Trophoblast cell (in vitro differentiated cells and primary cell): ENCODE data around the gene TECTA.

Experiments used
- DNase-seq, 2 donors: peaks; one replicate each; pipeline ENCODE4 v3.0.0-alpha.2; 2016
- H2AFZ ChIP-seq: 2 replicates; pipeline ENCODE4 v1.6.1; 2013; ENCODE audit warnings: low read length, moderate library complexity, mild to moderate bottlenecking; ENCODE audit not compliant: insufficient read depth, poor library complexity
- H2AK5ac ChIP-seq: 2 replicates; pipeline ENCODE4 v1.6.1; 2013; ENCODE audit warnings: mild to moderate bottlenecking, low read length
- H2BK120ac ChIP-seq: 2 replicates; pipeline ENCODE4 v1.6.1; 2013; ENCODE audit warnings: low read length, mild to moderate bottlenecking, moderate library complexity; ENCODE audit not compliant: insufficient read depth, poor library complexity
- H2BK12ac ChIP-seq: 2 replicates; pipeline ENCODE4 v1.6.1; 2013; ENCODE audit warnings: mild to moderate bottlenecking, low read length, moderate library complexity
- H2BK5ac ChIP-seq: 2 replicates; pipeline ENCODE4 v1.6.1; 2013; ENCODE audit warnings: low read length, low read depth, moderate library complexity, mild to moderate bottlenecking; ENCODE audit not compliant: poor library complexity
- H3K14ac ChIP-seq: 2 replicates; pipeline ENCODE4 v1.6.1; 2013; ENCODE audit warnings: mild to moderate bottlenecking, low read length
- H3K18ac ChIP-seq: 2 replicates; pipeline ENCODE4 v1.6.1; 2013; ENCODE audit warnings: mild to moderate bottlenecking, low read length
- H3K23ac ChIP-seq: 2 replicates; pipeline ENCODE4 v1.6.1; 2013; ENCODE audit warnings: low read length
- H3K27ac ChIP-seq: 2 replicates; pipeline ENCODE4 v1.5.1; 2013; ENCODE audit warnings: low read depth, mild to moderate bottlenecking, inconsistent platforms, low read length, moderate library complexity
- H3K27me3 ChIP-seq: 2 replicates; pipeline ENCODE4 v1.6.1; 2013; ENCODE audit warnings: inconsistent platforms, mild to moderate bottlenecking, low read length, moderate library complexity; ENCODE audit not compliant: insufficient read depth
- H3K36me3 ChIP-seq, 2 experiments: 1 replicate in 1 of 2; 2 replicates in 1 of 2; pipeline ENCODE4 v1.6.1; 2013; ENCODE audit warnings: low read length in 2 of 2, mild to moderate bottlenecking in 2 of 2, moderate library complexity in 1 of 2; ENCODE audit not compliant: insufficient read depth in 2 of 2, control insufficient read depth in 1 of 2
- H3K4ac ChIP-seq: 2 replicates; pipeline ENCODE4 v1.6.1; 2013; ENCODE audit warnings: low read depth, mild to moderate bottlenecking, low read length, moderate library complexity
- H3K4me1 ChIP-seq, 2 experiments: 1 replicate in 1 of 2; 2 replicates in 1 of 2; pipeline ENCODE4 v1.6.1; 2013; ENCODE audit warnings: low read length in 2 of 2, mild to moderate bottlenecking in 2 of 2, moderate library complexity in 1 of 2; ENCODE audit not compliant: insufficient read depth in 2 of 2, control insufficient read depth in 1 of 2
- H3K4me2 ChIP-seq: 2 replicates; pipeline ENCODE4 v1.6.1; 2013; ENCODE audit warnings: inconsistent platforms, mild to moderate bottlenecking, low read length, moderate library complexity
- H3K4me3 ChIP-seq: 2 replicates; pipeline ENCODE4 v1.5.1; 2013; ENCODE audit warnings: mild to moderate bottlenecking, low read depth, low read length, inconsistent platforms
- H3K79me1 ChIP-seq: one replicate; pipeline ENCODE4 v1.6.1; 2013; ENCODE audit warnings: low read length
- H3K79me2 ChIP-seq: 2 replicates; pipeline ENCODE4 v1.6.1; 2013; ENCODE audit warnings: low read length, mild to moderate bottlenecking; ENCODE audit not compliant: control insufficient read depth, insufficient read depth, poor library complexity
- H3K9ac ChIP-seq: 2 replicates; pipeline ENCODE4 v1.6.1; 2013; ENCODE audit warnings: mild to moderate bottlenecking, low read length
- H3K9me3 ChIP-seq: 2 replicates; pipeline ENCODE4 v1.6.1; 2013; ENCODE audit warnings: low read depth, mild to moderate bottlenecking, control low read depth, inconsistent platforms, low read length; ENCODE audit not compliant: insufficient read depth
- H4K12ac ChIP-seq: 2 replicates; pipeline ENCODE4 v1.6.1; 2013; ENCODE audit warnings: low read depth, mild to moderate bottlenecking, low read length, moderate library complexity
- H4K8ac ChIP-seq: 2 replicates; pipeline ENCODE4 v1.6.1; 2013; ENCODE audit warnings: low read depth, mild to moderate bottlenecking, low read length, moderate library complexity
- H4K91ac ChIP-seq: one replicate; pipeline ENCODE4 v1.6.1; 2013; ENCODE audit warnings: low read depth, mild to moderate bottlenecking, low read length, moderate library complexity
- WGBS: extraction: QIAGEN DNeasy Blood & Tissue Kit; methylation state at CpG from one replicate; pipeline ENCODE4 v1.1.7; 2013; ENCODE audit warnings: missing lambda C conversion rate; ENCODE audit not compliant: insufficient read length, insufficient coverage; ENCODE audit errors: extremely low coverage; 5-methylcytosine and 5-hydroxymethylcytosine counted together

Gene TECTA

DNA sequence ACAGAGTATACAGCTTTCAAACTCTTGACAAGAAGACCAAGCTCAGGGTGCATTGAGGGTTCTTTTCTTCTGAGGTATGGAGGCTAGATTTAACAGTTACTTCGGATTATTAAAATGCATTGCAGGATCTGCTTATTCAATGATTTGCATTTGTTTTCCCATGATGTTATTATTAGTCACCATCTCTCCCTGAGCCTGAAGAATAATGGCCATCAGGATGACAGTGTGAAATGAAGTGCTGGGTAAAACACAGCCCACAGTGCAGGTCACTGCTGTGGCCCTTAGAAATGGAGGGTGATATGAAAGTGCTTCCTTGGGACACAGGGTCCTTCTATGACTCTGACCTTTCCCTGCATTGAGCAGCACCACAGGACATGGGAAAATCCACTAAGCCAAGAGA lies 40.0 kb downstream of the TECTA start:
- no peak overlapping the region for H3K27ac ChIP-seq
- peaks cover 7% of the 10 kb centered on the region for H3K9me3 ChIP-seq
- no peak overlapping the region for H2BK5ac ChIP-seq
- DNase-seq: no peak
- no peak overlapping the region for H2AK5ac ChIP-seq
- no peak overlapping the region for H3K4me3 ChIP-seq
- no peak overlapping the region for H4K8ac ChIP-seq
- no peak overlapping the region for H3K9ac ChIP-seq
- no peak overlapping the region for H3K4ac ChIP-seq
- H3K4me2 ChIP-seq: no peak overlapping the region
- no peak overlapping the region for H2BK120ac ChIP-seq
- no peak overlapping the region for H3K18ac ChIP-seq
- WGBS: no CpG with 5 or more reads among the region's 1 CpG
- no peak overlapping the region for H4K91ac ChIP-seq
- H2BK12ac ChIP-seq: no peak overlapping the region
- H3K79me1 ChIP-seq: no peaks in the 10 kb centered on the region
- H4K12ac ChIP-seq: no peak overlapping the region
- no peak overlapping the region for H3K23ac ChIP-seq
- H2AFZ ChIP-seq: no peak overlapping the region
- H3K4me1 ChIP-seq: no peaks in the 10 kb centered on the region
- H3K14ac ChIP-seq: no peak overlapping the region
- H3K27me3 ChIP-seq: no peaks in the 10 kb centered on the region
- H3K79me2 ChIP-seq: no peaks in the 10 kb centered on the region
- H3K36me3 ChIP-seq: no peaks in the 10 kb centered on the region

DNA sequence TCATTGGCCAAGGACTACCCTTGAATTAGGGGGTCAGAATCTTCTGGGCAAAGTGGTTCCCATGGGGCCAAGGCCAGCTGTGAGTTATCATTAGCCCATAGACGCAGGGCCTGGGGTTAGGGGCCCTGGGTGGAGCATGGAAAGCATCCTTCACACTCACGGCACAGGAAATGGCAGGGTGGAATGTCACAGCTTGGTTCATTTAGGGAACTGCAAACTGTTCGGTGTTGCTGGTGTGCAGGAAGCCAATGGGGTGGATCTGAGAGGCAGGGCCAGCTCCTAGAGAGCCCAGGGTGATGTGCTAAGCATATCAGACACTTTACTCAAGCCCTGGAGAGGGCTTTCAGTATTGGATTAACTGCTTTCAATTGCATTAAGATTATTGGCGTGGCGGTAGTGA lies 42.9 kb downstream of the TECTA start:
- DNase-seq: no peak
- Histone ChIP-seq H3K14ac (no peak overlapping the region), H4K8ac (no peak overlapping the region), H3K4ac (no peak overlapping the region), H3K79me2 (no peaks in the 10 kb centered on the region), H2BK120ac (no peak overlapping the region), H3K4me1 (no peaks in the 10 kb centered on the region), H3K36me3 (no peaks in the 10 kb centered on the region), H4K12ac (no peak overlapping the region), H3K27ac (no peak overlapping the region), H3K4me2 (no peak overlapping the region), H2AFZ (no peak overlapping the region), H3K79me1 (no peaks in the 10 kb centered on the region), H4K91ac (no peak overlapping the region), H3K27me3 (no peaks in the 10 kb centered on the region), H2AK5ac (no peak overlapping the region), H2BK5ac (no peak overlapping the region), H3K23ac (no peak overlapping the region), H2BK12ac (no peak overlapping the region), H3K9me3 (peaks cover 2% of the 10 kb centered on the region), H3K4me3 (no peak overlapping the region), H3K9ac (no peak overlapping the region), H3K18ac (no peak overlapping the region)
- no CpG with 5 or more reads among the region's 5 CpGs for WGBS

DNA sequence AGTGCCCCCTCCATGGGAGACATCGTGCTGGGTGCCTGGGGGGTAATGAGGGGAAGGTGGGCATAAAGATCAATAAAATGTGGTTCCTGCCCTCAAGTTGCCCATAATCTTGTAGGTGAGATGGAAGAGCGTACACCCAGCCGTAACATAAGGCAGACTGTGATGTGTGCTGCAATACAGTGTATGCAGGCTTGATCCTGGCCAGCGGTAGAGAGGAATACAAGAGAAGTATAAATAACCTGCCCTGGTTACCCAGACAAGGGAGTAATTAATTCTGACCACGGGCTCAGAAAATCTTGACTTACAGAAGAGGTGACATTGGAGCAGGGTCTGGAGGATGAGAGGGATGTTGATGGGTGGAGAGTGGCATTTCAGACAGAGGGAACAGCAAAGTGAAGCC lies 43.7 kb downstream of the TECTA start:
- H2BK5ac ChIP-seq: no peak overlapping the region
- H3K79me2 ChIP-seq: no peaks in the 10 kb centered on the region
- H3K4me1 ChIP-seq: no peaks in the 10 kb centered on the region
- H3K9ac ChIP-seq: no peak overlapping the region
- H4K8ac ChIP-seq: no peak overlapping the region
- no peak overlapping the region for H2BK12ac ChIP-seq
- no peak overlapping the region for H4K91ac ChIP-seq
- H3K4ac ChIP-seq: no peak overlapping the region
- no peak overlapping the region for H3K4me3 ChIP-seq
- peaks cover 2% of the 10 kb centered on the region for H3K9me3 ChIP-seq
- H3K79me1 ChIP-seq: no peaks in the 10 kb centered on the region
- H3K36me3 ChIP-seq: no peaks in the 10 kb centered on the region
- H3K27me3 ChIP-seq: no peaks in the 10 kb centered on the region
- WGBS: no CpG with 5 or more reads among the region's 5 CpGs
- no peak overlapping the region for H2BK120ac ChIP-seq
- H3K23ac ChIP-seq: no peak overlapping the region
- H3K18ac ChIP-seq: no peak overlapping the region
- no peak overlapping the region for H3K14ac ChIP-seq
- no peak overlapping the region for H2AK5ac ChIP-seq
- H4K12ac ChIP-seq: no peak overlapping the region
- no peak for DNase-seq
- no peak overlapping the region for H2AFZ ChIP-seq
- H3K27ac ChIP-seq: no peak overlapping the region
- no peak overlapping the region for H3K4me2 ChIP-seq

- H3K14ac ChIP-seq: no peak overlapping the region
- H3K4ac ChIP-seq: no peak overlapping the region
- no peaks in the 10 kb centered on the region for H3K79me2 ChIP-seq
- H2AK5ac ChIP-seq: no peak overlapping the region
- peaks cover 2% of the 10 kb centered on the region for H3K9me3 ChIP-seq
- H3K79me1 ChIP-seq: no peaks in the 10 kb centered on the region
- no peak overlapping the region for H4K91ac ChIP-seq
- H3K36me3 ChIP-seq: no peaks in the 10 kb centered on the region
- no peak overlapping the region for H2BK12ac ChIP-seq
- H3K18ac ChIP-seq: no peak overlapping the region
- no peak overlapping the region for H4K8ac ChIP-seq
- H2BK120ac ChIP-seq: no peak overlapping the region
- H4K12ac ChIP-seq: no peak overlapping the region
- H3K4me2 ChIP-seq: no peak overlapping the region
- no peak overlapping the region for H2AFZ ChIP-seq
- H3K4me1 ChIP-seq: no peaks in the 10 kb centered on the region
- no peak overlapping the region for H3K4me3 ChIP-seq
- no peak overlapping the region for H3K27ac ChIP-seq
- DNase-seq: no peak
- H3K27me3 ChIP-seq: no peaks in the 10 kb centered on the region
- no peak overlapping the region for H2BK5ac ChIP-seq
- no peak overlapping the region for H3K9ac ChIP-seq
- no CpG with 5 or more reads among the region's 11 CpGs for WGBS
- H3K23ac ChIP-seq: no peak overlapping the region
These were observed 44.8 kb downstream of the TECTA start for GRCh38 chr11:121145826-121146225.
